DMS 273 (cell line): ENCODE data around the gene RFX5.
A peak's percentile ranks its signal among the peaks of the same experiment; 100 is the strongest.
"Not testable (repeated sequence)": the region's sequence is repeated elsewhere in the genome, so short reads cannot be mapped to it uniquely, and the experiment has no call there.

Experiments used
- DNase-seq: peaks from one replicate; lab custom pipeline; 2025; ENCODE audit not compliant: unreplicated experiment; lab: John Stamatoyannopoulos, UW

RFX5 gene

GRCh38 chr1:151346769-151347522 lies at the start of gene RFX5:
RFX5 (minus strand) TSS chr1:151347252; CDS start chr1:151346320, 932 bp downstream.
- peak; percentile 100 for DNase-seq

- not testable (repeated sequence) for DNase-seq
These were observed 49.2 kb upstream of the RFX5 start for GRCh38 chr1:151396265-151396664.

- DNase-seq: no peak
These were observed 46.5 kb upstream of the RFX5 start for GRCh38 chr1:151393583-151393982.

DNA sequence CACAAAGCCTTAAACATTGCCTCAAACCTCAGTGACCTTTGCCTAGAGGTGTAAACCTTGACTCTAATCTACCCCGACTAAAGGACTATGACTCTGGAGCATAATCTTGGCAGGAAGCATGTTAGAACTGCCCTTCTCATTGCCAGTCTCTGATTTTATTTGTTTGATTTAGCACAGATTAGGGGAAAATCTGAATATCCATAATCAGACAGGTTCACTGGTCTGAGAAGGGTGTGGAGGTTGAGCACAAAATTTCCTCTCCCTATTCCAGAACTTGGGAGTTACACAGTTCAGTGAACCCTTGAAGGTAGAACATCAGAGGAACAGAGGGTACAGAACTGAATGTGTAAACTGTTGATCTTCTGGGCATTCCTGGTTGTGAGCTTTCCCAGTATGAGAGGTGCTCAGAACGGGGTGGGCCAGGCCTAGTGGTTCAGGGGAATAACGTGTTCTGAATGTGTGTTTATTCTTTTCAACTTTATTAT lies 44.1 kb upstream of the RFX5 start:
- DNase-seq: no peak

DNA sequence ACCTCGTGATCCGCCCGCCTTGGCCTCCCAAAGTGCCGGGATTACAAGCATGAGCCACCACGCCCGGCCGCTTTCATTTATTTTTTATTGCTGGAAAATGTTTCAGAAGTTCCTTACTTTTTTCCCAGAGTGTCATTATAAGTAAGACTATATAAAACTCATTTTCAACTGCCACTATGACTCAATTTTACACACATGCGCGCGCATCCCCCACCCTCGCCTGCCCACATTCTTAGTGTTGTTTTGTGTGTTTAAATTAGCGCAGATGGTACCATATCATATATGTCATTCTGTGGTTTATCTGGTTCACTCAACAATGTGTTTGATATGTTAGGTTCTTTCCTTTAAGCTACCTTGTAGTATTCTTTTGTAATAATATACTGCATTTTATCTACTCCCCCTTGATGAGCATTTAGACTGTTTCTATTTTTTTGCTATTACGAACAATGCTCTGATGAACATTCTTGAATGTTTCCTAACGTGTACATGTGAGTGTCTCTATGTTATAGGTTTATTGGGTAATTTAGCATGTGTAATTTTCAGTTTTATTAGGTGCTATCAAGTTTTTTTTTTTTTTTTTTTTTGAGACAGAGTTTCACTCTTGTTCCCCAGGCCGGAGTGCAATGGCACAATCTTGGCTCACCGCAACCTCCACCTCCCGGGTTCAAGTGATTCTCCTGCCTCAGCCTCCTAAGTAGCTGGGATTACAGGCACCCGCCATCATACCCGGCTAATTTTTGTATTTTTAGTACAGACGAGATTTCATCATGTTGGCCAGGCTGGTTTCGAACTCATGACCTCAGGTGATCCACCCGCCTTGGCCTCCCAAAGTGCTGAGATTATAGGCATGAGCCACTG lies 43.4 kb upstream of the RFX5 start:
- not testable (repeated sequence) for DNase-seq

DNA sequence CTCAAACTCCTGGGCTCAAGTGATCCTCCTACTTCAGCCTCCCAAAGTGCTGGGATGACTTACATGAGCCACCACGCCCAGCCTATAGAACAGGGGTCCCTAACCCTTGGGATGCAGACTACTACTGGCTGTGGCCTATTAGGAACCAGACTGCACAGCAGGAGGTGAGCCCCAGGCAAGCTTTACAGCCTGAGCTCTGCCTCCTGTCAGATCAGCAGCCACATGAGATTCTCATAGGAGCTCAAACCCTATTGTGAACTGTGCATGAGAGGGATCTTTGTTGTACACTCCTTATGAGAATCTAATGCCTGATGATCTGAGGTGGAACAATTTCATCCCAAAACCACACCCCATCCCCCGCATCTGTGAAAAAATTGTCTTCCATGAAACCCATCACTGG lies 39.0 kb upstream of the RFX5 start:
- no peak for DNase-seq

DNA sequence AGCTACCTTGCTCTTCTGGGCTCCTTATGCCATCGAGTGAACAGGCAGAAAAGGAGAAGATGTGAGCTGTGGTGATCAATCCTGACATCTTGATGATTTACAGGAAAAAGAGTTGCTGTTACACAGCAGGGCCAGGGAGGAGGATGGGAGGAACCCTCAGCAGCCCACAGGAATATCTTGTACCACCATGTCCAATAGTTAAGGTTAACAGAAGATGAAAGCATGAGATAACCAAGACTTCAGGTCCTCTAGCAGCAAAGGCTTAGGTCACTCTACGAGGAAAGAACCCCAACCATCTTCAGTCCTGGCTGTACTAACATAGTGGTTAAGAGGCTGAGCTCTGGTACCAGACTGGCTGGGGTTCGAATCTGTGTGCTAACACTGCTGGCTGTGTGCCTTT lies 37.5 kb upstream of the RFX5 start:
- no peak for DNase-seq

DNA sequence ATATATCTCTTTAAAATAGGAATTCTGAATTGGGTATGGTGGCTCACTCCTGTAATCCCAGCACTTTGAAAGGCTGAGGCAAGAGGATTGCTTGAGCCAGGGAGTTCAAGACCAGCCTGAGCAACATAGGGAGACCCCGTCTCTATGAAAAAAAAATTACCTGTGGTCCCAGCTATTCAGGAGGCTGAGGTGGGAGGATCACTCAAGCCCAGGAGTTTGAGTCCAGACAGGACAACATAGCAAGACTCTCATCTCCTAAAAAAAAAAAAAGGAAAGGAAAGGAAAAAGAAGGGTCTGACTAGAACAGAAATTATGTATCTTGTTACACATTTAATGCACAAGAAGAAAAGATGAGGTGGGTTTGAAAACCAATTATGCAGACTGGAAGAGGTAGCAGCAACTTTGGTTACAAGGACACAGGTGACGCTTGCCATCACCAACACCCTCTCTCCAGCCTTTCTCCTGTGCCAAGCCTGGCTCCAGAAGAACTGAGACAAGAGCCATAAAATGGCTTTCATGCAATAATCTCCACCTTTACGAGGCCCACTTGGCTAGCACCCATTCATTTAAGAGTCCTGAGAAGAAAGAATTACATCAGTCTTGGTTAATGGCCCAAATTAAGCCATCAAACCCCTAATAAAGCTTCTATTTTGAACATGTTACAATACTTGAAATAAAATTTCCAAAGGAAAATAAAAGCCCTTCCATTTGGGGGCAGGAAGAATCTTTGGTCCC lies 30.3 kb upstream of the RFX5 start:
- no peak for DNase-seq

GRCh38 chr1:151373196-151373595 lies 26.1 kb upstream of the RFX5 start:
- no peak for DNase-seq

DNA sequence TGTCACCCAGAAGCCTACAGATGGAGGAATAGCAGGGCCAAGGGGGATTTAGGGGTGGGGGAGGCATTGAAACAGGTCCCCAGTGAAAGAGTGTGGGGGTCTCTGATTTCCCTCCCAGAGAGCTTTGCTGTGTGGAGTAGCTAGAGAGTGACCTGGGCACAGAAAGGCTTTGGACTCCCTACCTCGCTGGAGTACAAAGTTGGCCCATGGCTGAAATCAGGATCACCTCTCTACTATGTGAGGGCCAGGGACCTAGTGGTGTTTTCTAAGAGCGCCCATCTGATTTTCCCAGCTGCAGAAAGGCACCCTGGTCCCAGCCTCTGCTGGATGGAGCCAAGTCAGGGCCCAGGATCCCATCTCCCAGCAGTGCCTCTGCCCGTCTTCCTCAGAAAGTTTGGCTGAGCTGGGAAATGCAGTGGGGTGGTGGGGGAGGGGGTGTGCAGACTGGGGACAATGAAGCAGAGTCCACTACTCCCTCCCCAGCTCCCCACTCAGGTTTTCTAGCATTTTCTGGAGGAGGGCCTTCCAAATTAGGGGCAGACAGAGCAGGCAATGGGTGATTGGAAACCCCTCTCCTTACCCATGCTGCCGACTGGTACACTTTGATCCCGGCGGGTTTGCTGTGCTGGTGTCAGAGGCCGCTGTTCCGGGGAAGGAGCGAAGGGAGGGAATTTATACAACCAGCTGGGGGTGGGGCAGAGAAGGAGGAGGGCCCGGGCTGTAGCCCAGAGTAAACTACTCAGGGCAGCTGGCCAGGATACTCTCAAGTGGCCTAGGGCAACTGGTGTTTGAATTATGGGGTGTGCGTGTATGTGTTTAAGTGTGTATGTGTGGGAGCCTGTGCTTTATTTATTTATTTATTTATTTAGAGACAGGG lies 25.2 kb upstream of the RFX5 start, which contains the start of gene SELENBP1:
SELENBP1 (minus strand) TSS at position 648 of the 877 bp plus-strand sequence; CDS start at position 584, 64 bp downstream.
- peak; percentile 100 for DNase-seq

DNA sequence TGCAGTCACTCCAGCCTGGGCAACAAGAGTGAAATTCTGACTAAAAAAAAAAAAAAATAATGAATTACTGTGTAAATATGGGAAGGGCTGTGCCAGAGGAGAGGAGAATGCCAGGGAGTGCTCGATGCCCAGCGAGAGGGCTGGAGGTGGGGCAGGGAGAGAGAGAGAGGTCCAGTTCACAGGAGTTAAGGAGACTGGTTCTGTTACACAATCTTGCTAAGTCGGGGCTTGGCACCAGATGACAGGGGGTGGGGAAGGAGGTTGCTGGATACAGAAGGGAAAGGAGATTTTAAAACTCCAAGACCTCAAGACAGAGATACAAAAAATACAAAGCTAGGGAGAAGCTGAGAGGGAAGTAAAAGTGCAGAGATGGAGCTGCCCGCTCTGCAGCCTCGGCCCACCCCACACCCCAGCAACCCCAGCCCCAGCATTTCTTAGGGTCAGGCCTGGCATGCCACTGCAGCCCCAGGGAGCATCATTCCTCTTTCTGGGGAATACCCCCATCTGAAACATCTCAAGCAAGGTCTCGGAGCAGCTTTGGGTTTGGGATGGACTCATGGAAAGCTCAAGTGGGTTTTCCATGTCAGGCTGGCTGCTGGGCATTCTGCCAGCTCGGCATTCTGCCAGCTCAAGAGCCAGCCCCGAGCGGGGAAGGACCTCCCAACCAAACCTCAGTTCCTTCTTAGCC lies 24.5 kb upstream of the RFX5 start:
- peak; percentile 100 for DNase-seq

DNA sequence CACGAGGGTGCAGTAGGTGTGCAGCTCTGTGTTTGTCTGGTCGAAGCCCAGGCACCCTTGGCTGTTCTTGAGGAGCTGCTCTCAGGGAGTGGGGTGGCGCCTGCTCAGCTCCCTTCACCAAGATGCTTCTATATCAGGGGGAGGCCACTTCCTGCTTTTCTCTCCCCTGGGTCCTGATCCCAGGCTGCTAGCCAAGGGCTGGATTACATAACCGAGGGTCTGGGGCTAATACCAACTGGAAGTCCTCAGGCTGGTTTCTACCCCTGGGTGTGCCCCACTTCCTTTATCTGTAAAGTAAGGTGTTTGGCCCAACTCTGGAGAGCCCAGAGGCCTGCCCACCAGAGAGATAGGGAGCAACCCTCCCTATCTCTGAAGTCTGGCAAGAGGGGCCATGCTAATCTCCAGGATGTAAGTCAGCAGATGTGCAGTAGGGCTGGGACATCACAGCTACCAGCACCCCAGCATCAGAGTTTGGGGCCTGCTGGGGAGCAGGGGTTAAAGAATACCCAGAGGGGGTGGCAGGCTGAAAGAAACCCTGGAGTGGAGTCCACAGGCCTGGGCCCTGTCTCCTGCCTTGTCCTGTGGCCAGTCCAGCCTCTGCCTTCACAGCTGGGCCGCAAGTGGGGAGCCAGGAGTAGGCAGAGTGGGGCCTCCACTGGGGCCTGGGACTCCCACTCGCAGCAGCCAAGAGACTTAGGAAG lies 23.3 kb upstream of the RFX5 start:
- DNase-seq: peak; percentile 94

DNA sequence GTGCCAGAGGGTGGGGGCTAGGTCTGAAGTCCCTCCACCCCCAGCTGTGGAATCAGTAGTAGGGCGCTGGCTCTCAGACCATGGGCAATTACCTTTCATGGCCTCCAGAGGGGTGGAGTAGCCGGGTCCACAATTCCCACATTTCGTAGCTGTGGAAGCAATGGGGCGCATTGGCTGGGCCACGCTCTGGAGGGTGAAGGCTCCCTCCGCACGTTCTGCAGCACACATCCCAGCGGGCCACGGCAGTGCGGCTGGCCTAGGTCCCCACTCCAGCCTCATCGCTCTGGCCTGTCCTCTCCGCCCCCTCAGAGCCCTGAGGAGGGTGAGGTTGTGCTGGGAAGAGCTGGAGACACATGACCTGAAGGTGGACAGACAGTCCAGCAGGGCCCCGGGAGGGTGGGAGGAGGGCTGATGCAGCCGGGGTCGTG lies 22.6 kb upstream of the RFX5 start:
- no peak for DNase-seq

DNA sequence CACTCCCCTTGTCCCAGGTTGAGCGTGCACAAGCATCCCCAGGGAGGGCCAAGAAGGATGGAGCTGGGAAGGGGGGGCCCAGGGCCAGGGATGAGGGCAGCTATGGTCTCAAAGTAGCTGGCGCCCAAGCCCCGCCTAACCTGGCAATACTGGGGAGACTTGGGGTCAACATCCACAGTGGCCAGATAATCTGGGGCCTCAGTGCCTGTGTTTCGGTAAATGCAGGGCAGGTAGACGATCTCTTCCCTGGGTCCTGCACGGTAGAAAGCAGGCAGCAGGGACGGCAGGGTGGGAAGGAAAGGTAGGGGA lies 22.2 kb upstream of the RFX5 start:
- no peak for DNase-seq

- no peak for DNase-seq
These were observed 21.6 kb upstream of the RFX5 start for GRCh38 chr1:151368393-151369301.

DNA sequence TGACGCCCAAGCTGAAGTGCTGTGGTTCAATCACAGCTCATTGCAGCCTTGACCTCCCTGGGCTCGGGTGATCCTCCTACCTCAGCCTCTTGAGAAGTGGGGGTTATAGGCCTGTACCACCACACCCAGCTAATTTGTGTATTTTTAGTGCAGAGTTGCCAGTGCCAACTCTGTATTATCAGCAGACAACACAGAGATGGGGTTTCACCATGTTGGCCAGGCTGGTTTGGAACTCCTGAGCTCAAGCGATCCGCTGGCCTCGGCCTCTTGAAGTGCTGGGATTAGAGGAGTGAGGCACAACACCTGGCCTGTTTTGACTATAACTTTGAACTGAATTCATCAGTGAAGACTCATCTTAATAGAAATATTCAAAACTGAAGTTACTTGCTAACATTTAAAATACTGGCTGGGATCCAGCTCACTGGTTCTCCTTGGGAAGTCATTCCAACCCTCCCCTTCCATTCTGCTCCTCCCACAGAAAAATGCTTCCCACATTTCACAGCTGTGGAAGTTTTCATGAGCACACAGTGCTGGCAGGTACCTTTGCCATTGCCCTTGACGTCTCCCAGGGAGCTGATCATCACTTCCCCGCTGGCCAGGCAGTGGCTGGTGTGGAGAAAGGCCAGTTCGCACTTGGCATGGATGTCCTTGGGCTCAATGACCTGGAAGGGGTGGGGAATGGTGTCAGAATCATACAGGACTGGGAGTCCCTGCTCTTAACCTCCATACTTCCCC lies 20.8 kb upstream of the RFX5 start:
- DNase-seq: no peak

DNA sequence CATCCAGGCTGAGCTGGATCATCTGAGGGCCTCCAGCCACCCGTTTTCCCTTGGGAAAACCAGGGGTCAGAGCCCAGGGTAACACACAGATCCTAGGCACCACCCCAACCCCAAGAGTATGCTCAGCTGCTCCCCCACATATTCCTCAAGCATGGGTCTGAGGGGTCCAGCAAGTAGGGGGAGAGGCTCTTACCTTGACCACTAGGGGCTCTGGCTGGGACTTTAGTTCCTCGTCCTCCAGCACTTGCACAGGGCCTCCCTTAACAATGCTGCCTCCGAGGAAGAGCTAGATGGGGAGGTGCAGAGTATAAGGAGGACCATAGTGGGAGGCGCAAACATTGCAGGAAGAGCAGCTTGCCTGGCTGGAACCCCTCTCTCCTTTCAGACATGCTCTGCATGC lies 17.9 kb upstream of the RFX5 start:
- DNase-seq: no peak
